IMR-90 (cell line): ENCODE results near the gene MLH3. TPM values are rescaled to one million over a fixed set of nuclear protein-coding genes. Genes with fewer than 3 reads are reported as not detected.

ENCODE experiments used
- ATAC-seq: fragments of 200-7000 bp; cut with Tn5 transposase; 2 replicates; pipeline ENCODE4 v1.9.1; 2020; ENCODE audit warnings: low read depth, mild to moderate bottlenecking, moderate library complexity
- BruUV-seq: library from RNA; stranded (reverse); fragments of 400-500 nt; replicated peaks from 2 replicates; lab custom pipeline; 2021; lab: Mats Ljungman, UMichigan
- CTCF ChIA-PET: fragments of 300-600 bp; formaldehyde crosslinking; extraction: SDS; loops from one replicate; lab custom pipeline; 2021; ENCODE audit warnings: antibody characterized with exemption; lab: Yijun Ruan, JAX
- POLR2A ChIA-PET: fragments of 300-600 bp; sonication (Branson Sonifier 250); formaldehyde crosslinking; loops from one replicate; lab custom pipeline; 2022; ENCODE audit warnings: antibody characterized with exemption; ENCODE audit not compliant: unreplicated experiment; lab: Charles Lee
- DNase-seq: peaks from one replicate; pipeline ENCODE4 v3.0.0; 2013
- H2AFZ ChIP-seq: replicated peaks from 2 replicates; pipeline ENCODE3; 2013; ENCODE audit warnings: low read length, mild to moderate bottlenecking; ENCODE audit not compliant: poor library complexity
- H2AK5ac ChIP-seq: 2 replicates; pipeline ENCODE4 v1.6.1; 2013; ENCODE audit warnings: low read depth, low read length, inconsistent platforms
- H2AK9ac ChIP-seq: replicated peaks from 2 replicates; pipeline ENCODE3; 2013; ENCODE audit warnings: mild to moderate bottlenecking, low read depth, low read length, moderate library complexity; ENCODE audit not compliant: poor library complexity
- H2BK120ac ChIP-seq: 2 replicates; pipeline ENCODE4 v1.6.1; 2013; ENCODE audit warnings: low read depth, low read length, inconsistent platforms
- H2BK15ac ChIP-seq: 3 replicates; pipeline ENCODE4 v1.6.1; 2013; ENCODE audit warnings: low read depth, low read length, inconsistent platforms
- H2BK20ac ChIP-seq: 2 replicates; pipeline ENCODE4 v1.6.1; 2013; ENCODE audit warnings: low read depth, mild to moderate bottlenecking, inconsistent platforms, low read length, moderate library complexity
- H2BK5ac ChIP-seq: 2 replicates; pipeline ENCODE4 v1.6.1; 2013; ENCODE audit warnings: mild to moderate bottlenecking, low read depth, low read length, inconsistent platforms; ENCODE audit not compliant: poor library complexity, severe bottlenecking
- H3K14ac ChIP-seq: replicated peaks from 2 replicates; pipeline ENCODE4 v1.6.1; 2013; ENCODE audit warnings: low read depth, low read length, inconsistent platforms
- H3K18ac ChIP-seq: 2 replicates; pipeline ENCODE4 v1.6.1; 2013; ENCODE audit warnings: low read depth, low read length, control low read depth
- H3K23ac ChIP-seq: 2 replicates; pipeline ENCODE4 v1.6.1; 2013; ENCODE audit warnings: low read depth, low read length, inconsistent platforms
- H3K27ac ChIP-seq: 2 replicates; pipeline ENCODE4 v1.5.1; 2013; ENCODE audit warnings: mild to moderate bottlenecking, control low read depth, low read length; ENCODE audit not compliant: insufficient read depth
- H3K27me3 ChIP-seq: 2 replicates; pipeline ENCODE4 v1.6.1; 2013; ENCODE audit warnings: low read length; ENCODE audit not compliant: control insufficient read depth, insufficient read depth
- H3K36me3 ChIP-seq: 2 replicates; pipeline ENCODE4 v1.6.1; 2013; ENCODE audit warnings: low read length, mixed read lengths; ENCODE audit not compliant: control insufficient read depth, insufficient read depth
- H3K4ac ChIP-seq: 2 replicates; pipeline ENCODE4 v1.6.1; 2013; ENCODE audit warnings: low read depth, low read length, inconsistent platforms
- H3K4me1 ChIP-seq: 2 replicates; pipeline ENCODE4 v1.6.1; 2013; ENCODE audit warnings: low read length, mixed read lengths; ENCODE audit not compliant: control insufficient read depth, insufficient read depth
- H3K4me2 ChIP-seq: 2 replicates; pipeline ENCODE4 v1.6.1; 2013; ENCODE audit warnings: low read depth, mild to moderate bottlenecking, control low read depth, low read length, moderate library complexity
- H3K4me3 ChIP-seq: 2 replicates; pipeline ENCODE4 v1.5.1; 2013; ENCODE audit warnings: low read depth, mild to moderate bottlenecking, control low read depth, low read length, moderate library complexity; ENCODE audit not compliant: insufficient read depth
- H3K56ac ChIP-seq: 2 replicates; pipeline ENCODE4 v1.6.1; 2013; ENCODE audit warnings: low read length, inconsistent platforms; ENCODE audit not compliant: insufficient read depth; ENCODE audit errors: extremely low read depth
- H3K79me1 ChIP-seq, 2 experiments: 2 replicates each; pipeline ENCODE4 v1.6.1; 2013; ENCODE audit warnings: low read length in 2 of 2, inconsistent platforms in 1 of 2, low read depth in 1 of 2
- H3K9ac ChIP-seq: 2 replicates; pipeline ENCODE4 v1.6.1; 2013; ENCODE audit warnings: low read depth, low read length, control low read depth
- H3K9me1 ChIP-seq: 2 replicates; pipeline ENCODE4 v1.6.1; 2013; ENCODE audit warnings: low read length, inconsistent platforms; ENCODE audit not compliant: insufficient read depth
- H3K9me3 ChIP-seq: 2 replicates; pipeline ENCODE4 v1.6.1; 2013; ENCODE audit warnings: low read length; ENCODE audit not compliant: control insufficient read depth, insufficient read depth
- H4K20me1 ChIP-seq: 2 replicates; pipeline ENCODE4 v1.6.1; 2013; ENCODE audit warnings: low read length, inconsistent platforms; ENCODE audit not compliant: insufficient read depth
- H4K5ac ChIP-seq: 2 replicates; pipeline ENCODE4 v1.6.1; 2013; ENCODE audit warnings: mild to moderate bottlenecking, low read depth, low read length, control low read depth
- H4K8ac ChIP-seq, 2 experiments: 2 replicates each; pipeline ENCODE4 v1.6.1; 2013; ENCODE audit warnings: low read depth in 2 of 2, low read length in 2 of 2, control low read depth in 1 of 2, inconsistent platforms in 1 of 2
- H4K91ac ChIP-seq: 2 replicates; pipeline ENCODE4 v1.6.1; 2013; ENCODE audit warnings: low read depth, low read length, inconsistent platforms; ENCODE audit not compliant: insufficient read depth
- BHLHE40 ChIP-seq: fragments of 150-350 bp; IDR thresholded peaks from 2 replicates; pipeline ENCODE4 v1.6.1; 2016; ENCODE audit warnings: mild to moderate bottlenecking, low read depth, low read length
- MXI1 ChIP-seq: IDR thresholded peaks from 2 replicates; pipeline ENCODE4 v1.6.1; 2012; ENCODE audit warnings: low read depth, mild to moderate bottlenecking, low read length, moderate library complexity, borderline replicate concordance
- POLR2A ChIP-seq: IDR thresholded peaks from 2 replicates; pipeline ENCODE4 v1.6.1; 2012; ENCODE audit warnings: mild to moderate bottlenecking, low read depth, low read length
- WGBS, 2 experiments: methylation state at CpG; one replicate each; pipeline versions ENCODE4 v1.1.5 to v1.1.7; 2013; ENCODE audit warnings: missing lambda C conversion rate in 2 of 2; ENCODE audit not compliant: insufficient read length in 1 of 2; ENCODE audit errors: extremely low coverage in 2 of 2; 5-methylcytosine and 5-hydroxymethylcytosine counted together
- dilution Hi-C: fragments of 300-500 bp; cut with HindIII; formaldehyde crosslinking; loops from one replicate; pipeline ENCODE4 v1.14.3; 2018; ENCODE audit warnings: low sequenced_read_pairs; ENCODE audit not compliant: unreplicated experiment
- in situ Hi-C: fragments of 300-500 bp; cut with MboI; formaldehyde crosslinking; loops from 3 replicates; pipeline ENCODE4 v1.14.3; 2019; ENCODE audit warnings: low sequenced_read_pairs, inconsistent platforms, mixed read lengths
- intact Hi-C: fragments of 100-400 bp; cut with micrococcal nuclease; formaldehyde crosslinking; loops from 2 replicates; pipeline ENCODE4 v1.10.0; 2022
- polyA plus RNA-seq, 3 experiments: library from polyadenylated mRNA; depleted of rRNA; stranded (reverse); fragments of >200 nt; gene quantifications; 2 replicates each; pipeline ENCODE4 v1.2.3, GENCODE V29; 2012; ENCODE audit warnings: low replicate concordance in 1 of 3
- total RNA-seq: library from RNA; depleted of rRNA; stranded (reverse); fragments of >200 nt; gene quantifications from 2 replicates; pipeline ENCODE4 v1.2.3, GENCODE V29; 2012

The MLH3 gene
- total and polyA plus RNA-seq, 2 of the 4 experiments (the other 2 are of a cell fraction) = 5.6 to 14.7 TPM

DNA sequence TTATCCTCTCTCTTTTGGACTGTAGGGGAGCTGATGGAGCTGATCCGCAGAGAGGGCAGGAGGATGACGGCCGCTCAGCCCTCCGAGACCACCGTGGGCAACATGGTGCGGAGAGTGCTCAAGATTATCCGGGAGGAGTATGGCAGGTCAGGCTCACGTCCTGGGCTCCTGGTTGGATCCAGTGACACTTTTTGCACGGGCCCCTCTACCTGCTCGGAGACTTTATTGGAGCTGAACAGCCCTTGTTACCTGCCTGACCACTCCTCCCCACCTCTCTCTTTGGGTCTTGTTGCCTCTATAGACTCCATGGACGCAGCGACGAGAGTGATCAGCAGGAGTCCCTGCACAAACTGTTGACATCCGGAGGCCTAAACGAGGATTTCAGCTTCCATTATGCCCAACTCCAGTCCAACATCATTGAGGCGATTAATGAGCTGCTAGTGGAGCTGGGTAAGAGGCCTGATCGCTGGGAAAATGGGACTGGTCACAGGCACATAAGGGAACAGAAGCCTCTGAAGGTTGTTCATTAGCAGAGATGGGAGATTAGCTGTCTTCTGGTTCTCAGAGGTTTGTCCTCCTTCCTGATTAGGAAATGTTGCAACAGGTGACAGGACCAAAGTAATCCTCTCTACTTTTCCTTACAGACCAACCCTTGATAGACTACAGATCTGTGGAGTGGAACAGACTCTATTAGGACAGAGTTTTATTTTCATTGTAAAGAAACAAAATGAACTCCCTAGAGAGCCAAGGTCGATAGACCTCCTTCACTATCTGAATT, 47.8 kb downstream of the MLH3 start:
- no peak overlapping the region for H2BK20ac ChIP-seq
- peak overlapping the region; percentile 54; the same call in 1 of the 2 replicates for H3K23ac ChIP-seq
- no peak for DNase-seq
- H3K4me3 ChIP-seq = peak overlapping the region; percentile 83
- H3K14ac ChIP-seq = peak overlapping the region; percentile 53; the same call in 1 of the 2 replicates
- no peaks in the 10 kb centered on the region for H4K20me1 ChIP-seq
- peak overlapping the region; percentile 62 for H3K27ac ChIP-seq
- peak overlapping the region; percentile 78 for H4K5ac ChIP-seq
- no peaks in the 10 kb centered on the region for H3K9me3 ChIP-seq
- H3K79me1 ChIP-seq = peaks cover 22 to 43% of the 10 kb centered on the region in 2 experiments
- H3K4me2 ChIP-seq = peak overlapping the region; percentile 91
- in situ Hi-C loops = no loop called here
- peaks cover 4% of the 10 kb centered on the region for H3K4me1 ChIP-seq
- H2AK5ac ChIP-seq = peak overlapping the region; percentile 87
- H2BK120ac ChIP-seq = 0 out of 2 replicates have a peak overlapping the region, but pooled peaks have one; percentile 9
- dilution Hi-C loops = no loop called here
- H3K9me1 ChIP-seq = peaks cover 11% of the 10 kb centered on the region; the same call in 1 of the 2 replicates
- no peak overlapping the region for H2BK15ac ChIP-seq
- 6% methylated on average over 5 of the region's 18 CpGs; no CpG with 5 or more reads in 1 of the 2 experiments for WGBS, 2 experiments
- peak overlapping the region; percentile 67 for H3K4ac ChIP-seq
- ChIA-PET CTCF (interaction anchor here (0.7 to 1.0 kb wide), 2 partner anchors 8 to 343 kb away, joined by 3 read pairs; no protein-coding TSS in a partner anchor), POLR2A (no interaction called here)
- peaks cover under 1% of the 10 kb centered on the region; the same call in 1 of the 2 replicates for H3K27me3 ChIP-seq
- ATAC-seq = peak; percentile 13; the same call in 1 of the 2 replicates
- H3K18ac ChIP-seq = no peak overlapping the region
- H2AFZ ChIP-seq = peak overlapping the region; percentile 99
- TSS peak; percentile 87 for BruUV-seq
- H4K91ac ChIP-seq = peak overlapping the region; percentile 56; the same call in 1 of the 2 replicates
- H2AK9ac ChIP-seq = peak overlapping the region; percentile 92
- intact Hi-C loops = loop anchor here (2.0 kb wide), 1 partner anchor 57 kb away; no protein-coding TSS in a partner anchor
- H2BK5ac ChIP-seq = peak overlapping the region; percentile 35
- H4K8ac ChIP-seq = peak overlapping the region; percentile 94 to 99
- peak overlapping the region; percentile 60; the same call in 1 of the 2 replicates for H3K56ac ChIP-seq
- peak overlapping the region; percentile 81 for H3K9ac ChIP-seq
- H3K36me3 ChIP-seq = peaks cover 15% of the 10 kb centered on the region
- TF ChIP-seq MXI1 (no peak), BHLHE40 (no peak), POLR2A (no peak)
